Measurements from ENCODE around the gene PNPT1. TPM values are rescaled to one million over a fixed set of nuclear protein-coding genes. Genes with fewer than 3 reads are reported as not detected.
"Not testable (repeated sequence)": the region's sequence is repeated elsewhere in the genome, so short reads cannot be mapped to it uniquely, and the experiment has no call there.

PNPT1 gene
- total and polyA plus RNA-seq, 9 of the 15 experiments (the other 6 are each of a cell fraction or from before 2014, with no cell fraction given): 46.5 to 104 (median 62.7) TPM

DNA sequence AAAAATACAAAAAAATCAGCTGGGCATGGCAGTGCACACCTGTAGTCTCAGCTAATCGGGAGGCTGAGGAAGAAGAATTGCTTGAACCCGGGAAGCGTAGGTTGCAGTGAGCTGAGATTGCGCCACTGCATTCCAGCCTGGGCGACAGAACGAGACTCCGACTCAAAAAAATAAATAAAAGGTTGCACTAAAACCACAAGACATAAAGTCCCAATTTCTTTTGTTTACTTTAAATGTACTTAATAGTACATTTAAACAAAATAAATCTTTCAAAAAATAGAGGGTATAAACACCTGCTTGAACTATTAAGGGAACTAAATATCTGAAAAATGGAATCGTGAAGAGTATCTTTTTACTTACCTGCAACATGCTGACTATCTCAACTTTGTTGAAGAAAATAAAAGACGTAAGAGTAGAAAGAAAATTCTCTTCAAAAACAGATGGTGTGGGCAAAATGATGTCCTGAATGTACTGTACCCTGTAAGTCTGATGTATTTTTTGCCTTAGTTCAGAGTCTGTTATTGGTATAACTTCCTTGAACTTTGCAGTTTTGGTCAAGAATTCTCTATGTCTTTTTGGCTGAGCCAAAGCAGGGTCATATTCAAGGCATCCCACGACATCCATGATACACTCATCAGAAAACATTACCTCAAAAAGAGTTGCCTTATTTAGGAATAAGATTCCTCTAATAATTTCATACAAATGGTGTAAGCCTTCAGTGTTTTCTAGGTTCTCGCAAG is 95.4 kb downstream of the PNPT1 start:
- WGBS (ENCODE audit: insufficient coverage, low coverage, missing lambda C conversion rate): 97% methylated on average over 11 of the region's 11 CpGs
- in situ Hi-C loops (cut with MboI): no loop called here
- no peak overlapping the region for H2AFZ ChIP-seq (ENCODE audit: low read depth, low read length)
- peaks cover 20% of the 10 kb centered on the region; the same call in 2 of the 3 replicates for H3K79me2 ChIP-seq (ENCODE audit: control insufficient read depth, insufficient read depth, low read length)
- ChIA-PET POLR2A (interaction anchor here (0.7 to 1.7 kb wide), 2 partner anchors 11 to 20 kb away, joined by 3 to 6 read pairs; no protein-coding TSS in a partner anchor), CTCF (ENCODE audit: low intra/inter-chr PET ratio) (no interaction called here)
- no peaks in the 10 kb centered on the region for H3K9me3 ChIP-seq (replicated peaks; ENCODE audit: control insufficient read depth, insufficient read depth, low read depth, low read length)
- DNase-seq (ENCODE audit: extremely low read depth in 1 of 4, low spot score in 3 of 4) (no peak), ATAC-seq (no peak), FAIRE-seq (no peak)
- peaks cover 56% of the 10 kb centered on the region; the same call in 2 of the 3 replicates for H3K36me3 ChIP-seq (ENCODE audit: control insufficient read depth, insufficient read depth, low read length)
- H4K20me1 ChIP-seq (replicated peaks; ENCODE audit: control insufficient read depth, insufficient read depth, low read length): no peaks in the 10 kb centered on the region
- H3K9me1 ChIP-seq (ENCODE audit: control insufficient read depth, insufficient read depth, low read length): no peaks in the 10 kb centered on the region
- no peaks in the 10 kb centered on the region for H3K4me1 ChIP-seq (replicated peaks in 1 of 2; ENCODE audit: control insufficient read depth in 2 of 2, insufficient read depth in 2 of 2, low read length in 2 of 2)
- no peaks in the 10 kb centered on the region for H3K27me3 ChIP-seq (ENCODE audit: control insufficient read depth in 2 of 2, insufficient read depth in 2 of 2, low read length in 2 of 2)
- H3K27ac ChIP-seq (ENCODE audit: extremely low read depth, low read depth, low read length): no peak overlapping the region
- no peak overlapping the region for H3K9ac ChIP-seq (ENCODE audit: insufficient read depth in 1 of 2, low read depth in 2 of 2, low read length in 2 of 2)
- H3K4me3 ChIP-seq: no peak overlapping the region
- intact Hi-C loops (cut with micrococcal nuclease): no loop called here
- no peak overlapping the region for H3K4me2 ChIP-seq (ENCODE audit: insufficient read depth, low read length)
- no TSS peak for BruUV-seq (replicated peaks)
- TF ChIP-seq ZNF431 (CRISPR knock-in tag; IDR thresholded peaks at IDR 0.05): no peak
- no peak for TF ChIP-seq PHB2 (IDR thresholded peaks at IDR 0.05; ENCODE audit: low read depth)

DNA sequence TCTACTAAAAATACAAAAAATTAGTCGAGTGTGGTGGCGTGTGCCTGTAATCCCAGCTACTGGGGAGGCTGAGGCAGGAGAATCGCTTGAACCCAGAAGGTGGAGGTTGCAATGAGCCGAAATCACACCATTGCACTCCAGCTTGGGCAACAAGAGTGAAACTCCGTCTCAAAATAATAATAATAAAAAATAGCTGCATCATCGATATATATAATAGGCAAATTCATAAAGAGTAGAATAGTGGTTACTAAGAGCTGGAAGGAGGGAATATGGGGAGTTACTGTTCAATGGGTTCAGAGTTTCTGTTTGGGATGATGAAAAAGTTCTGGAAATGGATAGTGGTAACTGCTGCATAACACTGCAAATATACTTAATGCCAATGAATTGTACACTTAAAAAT is 96.8 kb downstream of the PNPT1 start:
- FAIRE-seq; H3K4me1 ChIP-seq (replicated peaks in 1 of 2; ENCODE audit: control insufficient read depth in 2 of 2, insufficient read depth in 2 of 2, low read length in 2 of 2): not testable (repeated sequence)
- H3K79me2 ChIP-seq (ENCODE audit: control insufficient read depth, insufficient read depth, low read length): peaks cover 14% of the 10 kb centered on the region; the same call in 2 of the 3 replicates

More for the DNA sequence above, 96.8 kb downstream of the PNPT1 start:
- H3K4me3 ChIP-seq; H4K20me1 ChIP-seq (replicated peaks; ENCODE audit: control insufficient read depth, insufficient read depth, low read length); BruUV-seq (replicated peaks); H3K9me1 ChIP-seq (ENCODE audit: control insufficient read depth, insufficient read depth, low read length); H3K4me2 ChIP-seq (ENCODE audit: insufficient read depth, low read length); in situ Hi-C loops (cut with MboI); H2AFZ ChIP-seq (ENCODE audit: low read depth, low read length); DNase-seq (ENCODE audit: extremely low read depth in 1 of 4, low spot score in 3 of 4); ATAC-seq; H3K9me3 ChIP-seq (replicated peaks; ENCODE audit: control insufficient read depth, insufficient read depth, low read depth, low read length); H3K9ac ChIP-seq (ENCODE audit: insufficient read depth in 1 of 2, low read depth in 2 of 2, low read length in 2 of 2); intact Hi-C loops (cut with micrococcal nuclease); H3K27me3 ChIP-seq (ENCODE audit: control insufficient read depth in 2 of 2, insufficient read depth in 2 of 2, low read length in 2 of 2); H3K27ac ChIP-seq (ENCODE audit: extremely low read depth, low read depth, low read length); CTCF ChIA-PET (ENCODE audit: low intra/inter-chr PET ratio): not testable (repeated sequence)
- WGBS (ENCODE audit: insufficient coverage, low coverage, missing lambda C conversion rate): 96% methylated on average over 6 of the region's 6 CpGs
- POLR2A ChIA-PET: interaction anchor here (0.9 kb wide), 1 partner anchor 21 kb away, joined by 4 read pairs; the partner anchor contains the start of gene PPP4R3B
- peaks cover 41% of the 10 kb centered on the region; the same call in 2 of the 3 replicates for H3K36me3 ChIP-seq (ENCODE audit: control insufficient read depth, insufficient read depth, low read length)
- peak; percentile 67; the same call in 1 of the 2 replicates for TF ChIP-seq C11orf30 (IDR thresholded peaks at IDR 0.05; ENCODE audit: low read depth)
- peak; percentile 45; the same call in 1 of the 2 replicates for TF ChIP-seq MAFG (tag; conservative IDR thresholded peaks at IDR 0.05)
- peak; percentile 85 for TF ChIP-seq ZNF316 (IDR thresholded peaks at IDR 0.05)

All from K562 (cell line).